Activated naive CD8-positive, alpha-beta T cell treated with anti-CD3 and anti-CD28 coated beads, Interleukin-2, amount 10 ng/mL, durations not matched to agents 7 days and 5 days (primary cell): Measurements from ENCODE around the gene KRI1. TPM values are rescaled to one million over a fixed set of nuclear protein-coding genes. Genes with fewer than 3 reads are reported as not detected.
"Not testable (repeated sequence)": the region's sequence is repeated elsewhere in the genome, so short reads cannot be mapped to it uniquely, and the experiment has no call there.

Source experiments
- ATAC-seq: fragments of 150-1000 bp; cut with Tn5 transposase; one replicate; pipeline ENCODE4 v1.10.0; 2021; ENCODE audit warnings: low read depth, moderate library complexity
- POLR2A ChIA-PET: fragments of 350-600 bp; sonication (Branson Sonifier 250); formaldehyde crosslinking; loops from one replicate; lab custom pipeline; 2021; ENCODE audit warnings: antibody characterized with exemption; lab: Charles Lee
- DNase-seq: peaks from one replicate; pipeline ENCODE4 v3.0.0; 2021
- H3K27ac Mint-ChIP-seq: one replicate; pipeline ENCODE4 v1.8.0; 2022; ENCODE audit warnings: mild to moderate bottlenecking, mixed read lengths
- H3K27me3 Mint-ChIP-seq: one replicate; pipeline ENCODE4 v1.8.0; 2022; ENCODE audit warnings: mild to moderate bottlenecking, moderate library complexity, mixed read lengths
- H3K36me3 Mint-ChIP-seq: one replicate; pipeline ENCODE4 v1.8.0; 2021; ENCODE audit warnings: mild to moderate bottlenecking, mixed read lengths
- H3K4me1 Mint-ChIP-seq: one replicate; pipeline ENCODE4 v1.8.0; 2021; ENCODE audit warnings: mixed read lengths
- H3K4me3 Mint-ChIP-seq: one replicate; pipeline ENCODE4 v1.8.0; 2022; ENCODE audit warnings: mild to moderate bottlenecking, moderate library complexity, mixed read lengths
- H3K9me3 Mint-ChIP-seq: one replicate; pipeline ENCODE4 v1.8.0; 2021; ENCODE audit warnings: mixed read lengths
- total RNA-seq, 2 experiments: library from RNA; stranded (reverse); gene quantifications; one replicate each; pipeline ENCODE4 v1.2.3, GENCODE V29; 2021

Gene KRI1
- total RNA-seq, 2 experiments from 2014 or later = 76.2 to 85.4 TPM

GRCh38 chr19:10553087-10553667 lies 12.6 kb downstream of the KRI1 start:
- Mint-ChIP-seq H3K9me3 (no peaks in the 10 kb centered on the region), H3K4me3 (peak overlapping the region; percentile 69), H3K4me1 (peaks cover 42% of the 10 kb centered on the region), H3K27ac (peak overlapping the region; percentile 92), H3K27me3 (no peaks in the 10 kb centered on the region), H3K36me3 (peaks cover 49% of the 10 kb centered on the region)
- ATAC-seq = no peak
- POLR2A ChIA-PET = interaction anchor here (0.5 to 7.7 kb wide), 15 partner anchors 8 to 148 kb away, joined by 3 to 224 read pairs (median 4); partner anchors contain the start of genes ATG4D, CDKN2D, KRI1 and QTRT1
- peak; percentile 53 for DNase-seq

- Mint-ChIP-seq H3K9me3 (no peaks in the 10 kb centered on the region), H3K4me1 (peaks cover 42% of the 10 kb centered on the region), H3K36me3 (peaks cover 47% of the 10 kb centered on the region), H3K27ac (peak overlapping the region; percentile 92), H3K4me3 (peak overlapping the region; percentile 69), H3K27me3 (no peaks in the 10 kb centered on the region)
- POLR2A ChIA-PET = interaction anchor here (0.6 to 7.7 kb wide), 12 partner anchors 9 to 149 kb away, joined by 3 to 224 read pairs (median 5); partner anchors contain the start of genes ATG4D, CDKN2D, KRI1 and QTRT1
- DNase-seq (no peak), ATAC-seq (no peak)
Measured at GRCh38 chr19:10552510-10553053, 13.2 kb downstream of the KRI1 start.

GRCh38 chr19:10551698-10552301 lies 14.0 kb downstream of the KRI1 start:
- Mint-ChIP-seq H3K27ac (peak overlapping the region; percentile 92), H3K4me3 (peak overlapping the region; percentile 47), H3K9me3 (no peaks in the 10 kb centered on the region), H3K36me3 (peaks cover 47% of the 10 kb centered on the region), H3K27me3 (no peaks in the 10 kb centered on the region), H3K4me1 (peaks cover 44% of the 10 kb centered on the region)
- ATAC-seq (no peak), DNase-seq (no peak)
- POLR2A ChIA-PET = interaction anchor here (0.6 to 7.7 kb wide), 8 partner anchors 8 to 144 kb away, joined by 3 to 224 read pairs (median 8); partner anchors contain the start of genes ATG4D, CDKN2D and KRI1

GRCh38 chr19:10551006-10551405 lies 14.8 kb downstream of the KRI1 start:
- H3K36me3 Mint-ChIP-seq = peaks cover 44% of the 10 kb centered on the region
- H3K27ac Mint-ChIP-seq = peak overlapping the region; percentile 61
- not testable (repeated sequence) for DNase-seq, ATAC-seq, H3K27me3 Mint-ChIP-seq, H3K9me3 Mint-ChIP-seq, H3K4me3 Mint-ChIP-seq
- H3K4me1 Mint-ChIP-seq = peaks cover 42% of the 10 kb centered on the region
- POLR2A ChIA-PET = interaction anchor here (0.6 to 7.7 kb wide), 5 partner anchors 16 to 124 kb away, joined by 3 to 224 read pairs (median 6); partner anchors contain the start of genes CDKN2D and KRI1

- H3K9me3 Mint-ChIP-seq = no peaks in the 10 kb centered on the region
- H3K36me3 Mint-ChIP-seq = peaks cover 41% of the 10 kb centered on the region
- DNase-seq (no peak), ATAC-seq (no peak)
- no peak overlapping the region for H3K4me3 Mint-ChIP-seq
- no peaks in the 10 kb centered on the region for H3K27me3 Mint-ChIP-seq
- peak overlapping the region; percentile 30 for H3K27ac Mint-ChIP-seq
- POLR2A ChIA-PET = interaction anchor here (7.7 kb wide), 1 partner anchor 16 kb away, joined by 224 read pairs; the partner anchor contains the start of genes CDKN2D and KRI1
- H3K4me1 Mint-ChIP-seq = peaks cover 39% of the 10 kb centered on the region
Measured at GRCh38 chr19:10550336-10550735, 15.5 kb downstream of the KRI1 start.

GRCh38 chr19:10549733-10550132 lies 16.1 kb downstream of the KRI1 start:
- Mint-ChIP-seq H3K27me3 (no peaks in the 10 kb centered on the region), H3K4me1 (peaks cover 39% of the 10 kb centered on the region), H3K9me3 (no peaks in the 10 kb centered on the region), H3K4me3 (no peak overlapping the region), H3K27ac (no peak overlapping the region), H3K36me3 (peaks cover 41% of the 10 kb centered on the region)
- no peak for DNase-seq
- POLR2A ChIA-PET = no interaction called here
- ATAC-seq = no peak

GRCh38 chr19:10548746-10549276 lies 17.0 kb downstream of the KRI1 start:
- POLR2A ChIA-PET = interaction anchor here (0.5 kb wide), 1 partner anchor 14 kb away, joined by 5 read pairs; no protein-coding TSS in a partner anchor

GRCh38 chr19:10546817-10547216 lies 19.0 kb downstream of the KRI1 start:
- H3K9me3 Mint-ChIP-seq = no peaks in the 10 kb centered on the region
- H3K36me3 Mint-ChIP-seq = peaks cover 26% of the 10 kb centered on the region
- no peak for ATAC-seq
- H3K4me1 Mint-ChIP-seq = peaks cover 17% of the 10 kb centered on the region
- no peaks in the 10 kb centered on the region for H3K27me3 Mint-ChIP-seq
- H3K4me3 Mint-ChIP-seq = no peak overlapping the region
- no peak overlapping the region for H3K27ac Mint-ChIP-seq
- POLR2A ChIA-PET = interaction anchor here (1.1 kb wide), 1 partner anchor 142 kb away, joined by 3 read pairs; no protein-coding TSS in a partner anchor
- DNase-seq = no peak

More at GRCh38 chr19:10548746-10549276, 17.0 kb downstream of the KRI1 start:
- no peak for DNase-seq
- Mint-ChIP-seq H3K4me1 (peaks cover 30% of the 10 kb centered on the region), H3K36me3 (peaks cover 41% of the 10 kb centered on the region), H3K9me3 (no peaks in the 10 kb centered on the region), H3K4me3 (no peak overlapping the region), H3K27ac (no peak overlapping the region), H3K27me3 (no peaks in the 10 kb centered on the region)
- no peak for ATAC-seq

GRCh38 chr19:10544753-10545251 lies 21.0 kb downstream of the KRI1 start:
- POLR2A ChIA-PET = interaction anchor here (3.0 to 5.6 kb wide), 2 partner anchors 9 to 23 kb away, joined by 30 to 49 read pairs; partner anchors contain the start of genes CDKN2D and KRI1

GRCh38 chr19:10544242-10544752 lies 21.5 kb downstream of the KRI1 start:
- H3K4me3 Mint-ChIP-seq = peak overlapping the region; percentile 92
- ATAC-seq (peak; percentile 3), DNase-seq (no peak)
- peaks cover 8% of the 10 kb centered on the region for H3K36me3 Mint-ChIP-seq
- peaks cover 9% of the 10 kb centered on the region for H3K4me1 Mint-ChIP-seq
- H3K27ac Mint-ChIP-seq = peak overlapping the region; percentile 89
- H3K9me3 Mint-ChIP-seq = no peaks in the 10 kb centered on the region
- H3K27me3 Mint-ChIP-seq = peaks cover 16% of the 10 kb centered on the region
- POLR2A ChIA-PET = interaction anchor here (3.0 to 5.6 kb wide), 2 partner anchors 9 to 24 kb away, joined by 30 to 49 read pairs; partner anchors contain the start of genes CDKN2D and KRI1

More at GRCh38 chr19:10544753-10545251, 21.0 kb downstream of the KRI1 start:
- Mint-ChIP-seq H3K27ac (peak overlapping the region; percentile 89), H3K27me3 (peaks cover 14% of the 10 kb centered on the region), H3K4me3 (peak overlapping the region; percentile 92), H3K4me1 (peaks cover 9% of the 10 kb centered on the region), H3K36me3 (peaks cover 10% of the 10 kb centered on the region), H3K9me3 (no peaks in the 10 kb centered on the region)
- no peak for DNase-seq
- ATAC-seq = no peak

GRCh38 chr19:10543420-10544241 lies 22.2 kb downstream of the KRI1 start, which contains the start of gene ATG4D:
ATG4D (plus strand) TSS chr19:10543904; CDS start chr19:10544091, 187 bp downstream.
- H3K27ac Mint-ChIP-seq = peak within 1 kb of the TSS; percentile 89
- H3K27me3 Mint-ChIP-seq = peaks cover 22% of the 10 kb centered on the region

GRCh38 chr19:10543059-10543419 lies 22.8 kb downstream of the KRI1 start:
- DNase-seq (no peak), ATAC-seq (no peak)
- peaks cover 28% of the 10 kb centered on the region for H3K27me3 Mint-ChIP-seq
- no peaks in the 10 kb centered on the region for H3K9me3 Mint-ChIP-seq
- peak overlapping the region; percentile 71 for H3K27ac Mint-ChIP-seq
- H3K4me3 Mint-ChIP-seq = peak overlapping the region; percentile 74
- peaks cover 14% of the 10 kb centered on the region for H3K4me1 Mint-ChIP-seq
- no peaks in the 10 kb centered on the region for H3K36me3 Mint-ChIP-seq
- POLR2A ChIA-PET = interaction anchor here (1.0 to 5.6 kb wide), 3 partner anchors 10 to 59 kb away, joined by 3 to 49 read pairs (median 30); partner anchors contain the start of genes CDKN2D and KRI1

More at GRCh38 chr19:10543420-10544241, 22.2 kb downstream of the KRI1 start, which contains the start of gene ATG4D:
- peak within 1 kb of the TSS; percentile 92 for H3K4me3 Mint-ChIP-seq
- ATAC-seq = peak; percentile 80
- peaks cover 12% of the 10 kb centered on the region for H3K4me1 Mint-ChIP-seq
- H3K36me3 Mint-ChIP-seq = peaks cover 1% of the 10 kb centered on the region
- peak; percentile 89 for DNase-seq
- POLR2A ChIA-PET = interaction anchor here (1.0 to 5.6 kb wide), 3 partner anchors 10 to 60 kb away, joined by 3 to 49 read pairs (median 30); partner anchors contain the start of genes CDKN2D and KRI1
- H3K9me3 Mint-ChIP-seq = no peaks in the 10 kb centered on the region
